Activated naive CD8-positive, alpha-beta T cell treated with anti-CD3 and anti-CD28 coated beads for 36 hours (primary cell): Measurements from ENCODE around the gene GNAO1. TPM values are rescaled to one million over a fixed set of nuclear protein-coding genes. Genes with fewer than 3 reads are reported as not detected.
"Not testable (repeated sequence)": the region's sequence is repeated elsewhere in the genome, so short reads cannot be mapped to it uniquely, and the experiment has no call there.

Experiments
- DNase-seq: peaks from one replicate; pipeline ENCODE4 v3.0.0; 2021
- H3K27ac Mint-ChIP-seq: one replicate; pipeline ENCODE4 v1.8.0; 2022; ENCODE audit warnings: mild to moderate bottlenecking, moderate library complexity, mixed read lengths
- H3K27me3 Mint-ChIP-seq: one replicate; pipeline ENCODE4 v1.8.0; 2022; ENCODE audit warnings: mild to moderate bottlenecking, mixed read lengths
- H3K36me3 Mint-ChIP-seq: one replicate; pipeline ENCODE4 v1.8.0; 2021; ENCODE audit warnings: mild to moderate bottlenecking, mixed read lengths
- H3K4me1 Mint-ChIP-seq: one replicate; pipeline ENCODE4 v1.8.0; 2021; ENCODE audit warnings: mixed read lengths
- H3K4me3 Mint-ChIP-seq: one replicate; pipeline ENCODE4 v1.8.0; 2022; ENCODE audit warnings: mild to moderate bottlenecking, moderate library complexity, mixed read lengths
- H3K9me3 Mint-ChIP-seq: one replicate; pipeline ENCODE4 v1.8.0; 2022; ENCODE audit warnings: mixed read lengths
- total RNA-seq, 2 experiments: library from RNA; stranded (reverse); gene quantifications; one replicate each; pipeline ENCODE4 v1.2.3, GENCODE V29; 2021

Gene GNAO1
- total RNA-seq, 2 experiments from 2014 or later: 0.96 to 1.5 TPM

DNA sequence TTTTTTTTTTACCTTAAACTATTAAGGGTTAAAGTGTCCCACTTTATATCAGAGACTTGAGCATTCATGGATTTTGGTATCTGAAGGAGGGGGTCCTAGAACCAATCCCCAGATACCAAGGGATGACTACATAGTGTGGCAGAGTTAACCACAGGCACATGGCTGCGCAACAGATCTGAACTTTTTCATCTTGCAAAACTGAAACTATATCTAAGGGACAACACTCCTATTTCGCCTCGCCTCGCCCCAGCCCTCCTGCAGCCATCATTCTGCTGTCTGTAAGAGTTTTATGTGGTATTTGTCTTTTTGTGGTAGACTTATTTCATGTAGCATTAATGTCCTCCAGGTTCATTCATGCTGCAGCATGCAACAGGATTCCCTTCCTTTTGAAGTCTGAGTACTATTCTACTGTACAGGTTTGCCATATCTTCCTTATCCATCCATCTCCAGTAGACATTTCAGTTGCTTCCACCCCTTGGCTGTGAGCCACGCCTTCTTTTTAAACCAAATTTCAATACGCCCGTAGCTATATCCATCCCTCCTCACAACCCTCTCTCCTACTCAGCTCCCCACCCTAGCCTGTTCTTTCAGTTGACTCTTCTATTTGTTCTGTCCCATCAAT lies 180.8 kb downstream of the GNAO1 start:
- H3K4me3 Mint-ChIP-seq: no peak overlapping the region
- H3K36me3 Mint-ChIP-seq: peaks cover 4% of the 10 kb centered on the region
- H3K27ac Mint-ChIP-seq: no peak overlapping the region
- H3K27me3 Mint-ChIP-seq: no peaks in the 10 kb centered on the region
- DNase-seq: peak; percentile 22
- peaks cover 20% of the 10 kb centered on the region for H3K4me1 Mint-ChIP-seq
- no peaks in the 10 kb centered on the region for H3K9me3 Mint-ChIP-seq

- Mint-ChIP-seq H3K4me3 (no peak overlapping the region), H3K27me3 (no peaks in the 10 kb centered on the region), H3K27ac (no peak overlapping the region), H3K9me3 (no peaks in the 10 kb centered on the region), H3K36me3 (peaks cover 9% of the 10 kb centered on the region), H3K4me1 (peaks cover 20% of the 10 kb centered on the region)
- no peak for DNase-seq
Measured at GRCh38 chr16:56373003-56373402, 181.7 kb downstream of the GNAO1 start.

DNA sequence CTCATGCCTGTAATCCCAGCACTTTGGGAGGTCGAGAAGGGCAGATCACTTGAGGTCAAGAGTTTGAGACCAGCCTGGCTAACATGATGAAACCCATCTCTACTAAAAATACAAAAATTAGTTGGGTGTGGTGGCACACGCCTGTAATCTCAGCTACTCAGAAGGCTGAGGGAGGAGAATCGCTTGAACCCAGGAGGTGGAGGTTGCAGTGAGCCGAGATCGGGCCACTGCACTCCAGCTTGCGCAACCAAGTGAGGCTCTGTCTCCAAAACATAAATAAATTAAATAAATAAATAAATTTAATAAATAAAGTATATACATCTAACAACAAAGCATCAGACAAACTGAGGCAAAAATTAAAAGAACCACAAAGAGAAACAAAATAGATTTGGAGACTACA lies 184.5 kb downstream of the GNAO1 start:
- H3K27ac Mint-ChIP-seq, H3K27me3 Mint-ChIP-seq, H3K4me3 Mint-ChIP-seq, H3K9me3 Mint-ChIP-seq, DNase-seq: not testable (repeated sequence)
- Mint-ChIP-seq H3K4me1 (peaks cover 20% of the 10 kb centered on the region), H3K36me3 (peaks cover 34% of the 10 kb centered on the region)

DNA sequence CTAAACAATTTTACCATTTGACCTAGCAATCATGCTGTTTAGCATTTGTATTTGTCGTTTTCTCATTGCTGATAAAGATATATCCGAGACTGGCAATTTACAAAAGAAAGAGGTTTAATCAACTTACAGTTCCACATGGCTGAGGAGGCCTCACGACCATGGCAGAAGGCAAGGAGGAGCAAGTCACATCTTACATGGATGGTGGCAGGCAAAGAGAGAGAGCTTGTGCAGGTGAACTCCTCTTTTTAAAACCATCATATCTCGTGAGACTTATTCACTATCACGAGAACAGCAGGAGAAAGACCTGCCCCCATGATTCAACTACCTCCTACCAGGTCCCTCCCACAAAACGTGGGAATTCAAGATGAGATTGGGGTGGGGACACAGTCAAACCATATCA lies 187.8 kb downstream of the GNAO1 start:
- H3K36me3 Mint-ChIP-seq: peaks cover 65% of the 10 kb centered on the region
- H3K9me3 Mint-ChIP-seq: peaks cover 20% of the 10 kb centered on the region
- not testable (repeated sequence) for DNase-seq, H3K27me3 Mint-ChIP-seq, H3K27ac Mint-ChIP-seq, H3K4me3 Mint-ChIP-seq, H3K4me1 Mint-ChIP-seq

GRCh38 chr16:56380778-56381485 lies 189.6 kb downstream of the GNAO1 start:
- not testable (repeated sequence) for H3K4me3 Mint-ChIP-seq, DNase-seq, H3K4me1 Mint-ChIP-seq, H3K27me3 Mint-ChIP-seq, H3K27ac Mint-ChIP-seq
- Mint-ChIP-seq H3K36me3 (peaks cover 77% of the 10 kb centered on the region), H3K9me3 (peaks cover 20% of the 10 kb centered on the region)

GRCh38 chr16:56382459-56382858 lies 191.2 kb downstream of the GNAO1 start:
- H3K27me3 Mint-ChIP-seq: no peaks in the 10 kb centered on the region
- H3K9me3 Mint-ChIP-seq: peaks cover 20% of the 10 kb centered on the region
- no peak overlapping the region for H3K4me3 Mint-ChIP-seq
- peaks cover 76% of the 10 kb centered on the region for H3K36me3 Mint-ChIP-seq
- no peak overlapping the region for H3K27ac Mint-ChIP-seq
- no peaks in the 10 kb centered on the region for H3K4me1 Mint-ChIP-seq
- DNase-seq: no peak

- no peak for DNase-seq
- Mint-ChIP-seq H3K4me1 (no peaks in the 10 kb centered on the region), H3K4me3 (no peak overlapping the region), H3K27ac (no peak overlapping the region), H3K9me3 (peaks cover 20% of the 10 kb centered on the region), H3K36me3 (peaks cover 72% of the 10 kb centered on the region), H3K27me3 (no peaks in the 10 kb centered on the region)
Measured at GRCh38 chr16:56382901-56383355, 191.6 kb downstream of the GNAO1 start.

DNA sequence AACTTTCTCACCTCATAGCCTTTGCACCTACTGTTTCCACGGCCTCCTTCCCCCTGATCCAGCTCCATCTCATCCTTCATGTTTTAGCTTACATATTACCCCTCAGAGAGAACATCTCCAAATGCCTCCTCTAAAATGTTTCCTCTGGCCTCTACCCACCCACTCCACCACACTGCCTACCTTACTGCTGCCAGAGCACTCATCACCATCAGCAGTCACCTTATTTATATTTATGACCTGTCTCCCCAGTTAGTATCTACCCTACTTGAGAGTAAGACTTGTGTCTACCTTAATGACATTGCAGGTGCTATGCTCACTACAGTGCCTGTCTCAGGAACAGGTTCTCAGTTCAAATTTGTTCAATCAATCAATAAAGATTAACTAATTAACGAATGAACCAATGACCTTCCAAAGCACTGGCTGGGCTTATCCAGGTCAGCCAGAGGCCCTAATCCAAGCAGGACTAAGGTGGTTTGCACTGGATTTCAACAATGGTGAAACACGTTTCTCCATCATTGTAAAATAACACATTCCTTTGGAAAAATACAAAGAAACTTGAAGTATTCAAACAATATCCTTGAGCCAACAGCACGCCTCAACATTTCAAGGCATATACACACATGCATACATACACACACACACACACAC lies 192.9 kb downstream of the GNAO1 start:
- no peaks in the 10 kb centered on the region for H3K4me1 Mint-ChIP-seq

GRCh38 chr16:56387396-56387795 lies 196.1 kb downstream of the GNAO1 start:
- no peak for DNase-seq
- Mint-ChIP-seq H3K4me1 (no peaks in the 10 kb centered on the region), H3K9me3 (peaks cover 8% of the 10 kb centered on the region), H3K27me3 (no peaks in the 10 kb centered on the region), H3K27ac (no peak overlapping the region), H3K4me3 (no peak overlapping the region), H3K36me3 (peaks cover 51% of the 10 kb centered on the region)

More for the DNA sequence above, 192.9 kb downstream of the GNAO1 start:
- peaks cover 62% of the 10 kb centered on the region for H3K36me3 Mint-ChIP-seq
- H3K9me3 Mint-ChIP-seq: peaks cover 20% of the 10 kb centered on the region
- no peak overlapping the region for H3K27ac Mint-ChIP-seq
- DNase-seq: no peak
- no peak overlapping the region for H3K4me3 Mint-ChIP-seq
- H3K27me3 Mint-ChIP-seq: no peaks in the 10 kb centered on the region

DNA sequence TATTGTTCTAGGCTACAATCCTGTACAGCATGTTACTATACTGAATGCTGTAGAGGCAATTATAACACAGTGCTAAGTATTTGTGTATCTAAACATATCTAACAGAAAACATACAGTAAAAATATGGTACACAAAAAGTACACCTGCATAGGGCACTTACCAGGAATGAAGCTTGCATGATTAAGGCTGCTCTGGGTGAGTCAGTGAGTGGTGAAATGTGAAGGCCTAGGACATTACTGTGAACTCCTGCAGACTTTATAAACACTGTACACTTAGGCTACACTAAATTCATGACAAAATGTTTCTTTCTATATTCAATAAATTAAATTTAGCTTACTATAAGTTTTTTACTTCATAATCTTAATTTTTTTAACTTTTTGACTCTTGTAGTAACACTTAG lies 196.9 kb downstream of the GNAO1 start:
- H3K27ac Mint-ChIP-seq: no peak overlapping the region
- DNase-seq: no peak
- H3K36me3 Mint-ChIP-seq: peaks cover 50% of the 10 kb centered on the region
- H3K27me3 Mint-ChIP-seq: no peaks in the 10 kb centered on the region
- no peak overlapping the region for H3K4me3 Mint-ChIP-seq
- H3K4me1 Mint-ChIP-seq: no peaks in the 10 kb centered on the region
- peaks cover 4% of the 10 kb centered on the region for H3K9me3 Mint-ChIP-seq

- Mint-ChIP-seq H3K27ac (no peak overlapping the region), H3K4me3 (no peak overlapping the region), H3K9me3 (no peaks in the 10 kb centered on the region), H3K4me1 (peaks cover 2% of the 10 kb centered on the region), H3K36me3 (peaks cover 44% of the 10 kb centered on the region), H3K27me3 (no peaks in the 10 kb centered on the region)
- no peak for DNase-seq
Measured at GRCh38 chr16:56389554-56389953, 198.3 kb downstream of the GNAO1 start.

- H3K36me3 Mint-ChIP-seq: peaks cover 43% of the 10 kb centered on the region
- not testable (repeated sequence) for H3K4me1 Mint-ChIP-seq, H3K27ac Mint-ChIP-seq, H3K9me3 Mint-ChIP-seq, H3K4me3 Mint-ChIP-seq, DNase-seq, H3K27me3 Mint-ChIP-seq
Measured at GRCh38 chr16:56396724-56397123, 205.4 kb downstream of the GNAO1 start.

DNA sequence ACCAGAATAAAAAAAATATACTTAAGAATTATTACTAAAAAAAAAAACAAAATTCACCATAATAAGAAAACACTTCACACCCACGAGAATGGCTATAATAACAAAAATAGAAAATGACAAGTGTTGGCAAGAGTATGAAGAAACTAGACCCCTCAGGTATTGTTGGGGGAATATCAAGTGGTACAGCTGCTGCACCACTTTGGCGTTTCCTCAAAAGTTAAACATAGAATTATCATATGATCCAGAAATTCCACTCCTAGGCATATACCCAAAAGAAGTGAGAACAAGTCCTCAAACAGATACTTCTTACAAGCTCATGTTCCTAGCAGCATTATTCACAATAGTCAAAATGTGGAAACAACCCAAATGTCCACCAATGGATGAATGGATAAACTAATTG lies 207.8 kb downstream of the GNAO1 start:
- Mint-ChIP-seq H3K27me3 (no peaks in the 10 kb centered on the region), H3K36me3 (peaks cover 30% of the 10 kb centered on the region), H3K4me1 (peaks cover 2% of the 10 kb centered on the region), H3K9me3 (peaks cover 1% of the 10 kb centered on the region), H3K27ac (no peak overlapping the region), H3K4me3 (no peak overlapping the region)
- no peak for DNase-seq

- no peak overlapping the region for H3K27ac Mint-ChIP-seq
- peaks cover 29% of the 10 kb centered on the region for H3K36me3 Mint-ChIP-seq
- no peaks in the 10 kb centered on the region for H3K27me3 Mint-ChIP-seq
- H3K9me3 Mint-ChIP-seq: peaks cover 1% of the 10 kb centered on the region
- DNase-seq: no peak
- H3K4me3 Mint-ChIP-seq: no peak overlapping the region
- peaks cover 2% of the 10 kb centered on the region for H3K4me1 Mint-ChIP-seq
Measured at GRCh38 chr16:56399486-56399885, 208.2 kb downstream of the GNAO1 start.

DNA sequence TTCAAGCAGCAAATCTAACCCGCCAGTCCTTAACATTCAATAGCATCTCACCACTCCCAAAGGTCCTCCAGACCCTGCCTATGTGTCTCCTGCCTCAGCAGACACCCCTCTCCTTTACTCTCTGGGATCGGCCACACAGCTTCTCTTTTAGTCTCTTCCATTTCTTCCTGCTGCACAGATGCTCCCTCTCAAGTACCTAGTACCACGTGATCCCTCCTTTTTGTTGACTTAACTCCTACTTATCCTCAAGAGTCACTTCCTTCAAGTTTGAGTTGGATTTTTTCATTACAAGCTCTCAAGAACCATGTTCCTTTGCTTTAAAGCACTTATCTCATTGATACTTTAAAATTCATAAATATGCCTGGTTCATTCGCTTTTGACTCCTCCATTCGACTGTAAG lies 209.2 kb downstream of the GNAO1 start:
- H3K4me1 Mint-ChIP-seq: peaks cover 3% of the 10 kb centered on the region
- H3K27ac Mint-ChIP-seq: no peak overlapping the region
- peaks cover 26% of the 10 kb centered on the region for H3K36me3 Mint-ChIP-seq
- peaks cover 1% of the 10 kb centered on the region for H3K9me3 Mint-ChIP-seq
- no peaks in the 10 kb centered on the region for H3K27me3 Mint-ChIP-seq
- no peak for DNase-seq
- no peak overlapping the region for H3K4me3 Mint-ChIP-seq
